Measurements from ENCODE around the gene MRPL32.

Gene MRPL32

DNA sequence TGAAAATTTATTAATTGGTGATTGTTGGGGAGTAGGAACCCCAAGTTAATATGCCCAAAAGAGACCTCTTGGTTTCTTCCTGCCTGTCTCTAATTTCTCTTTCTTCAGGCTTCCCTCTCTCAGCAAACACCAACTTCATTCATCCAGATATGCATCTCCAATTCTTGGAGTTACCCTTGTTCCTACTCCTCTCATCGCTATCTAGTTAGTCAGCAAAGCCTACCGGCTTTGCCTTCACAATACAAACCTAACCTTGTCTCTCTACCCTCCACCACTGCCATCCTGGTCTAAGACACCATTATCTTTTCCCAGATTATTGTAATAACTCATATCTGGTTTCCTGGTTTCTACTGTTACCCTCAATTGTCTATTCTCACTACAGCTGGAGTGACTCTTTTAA is 47.9 kb downstream of the MRPL32 start:
- Histone ChIP-seq H3K4me1 (ENCODE audit: control insufficient read depth, insufficient read depth, low read length) (no peaks in the 10 kb centered on the region), H3K9ac (ENCODE audit: low read depth, low read length) (no peak overlapping the region), H3K9me3 (ENCODE audit: control insufficient read depth, insufficient read depth, low read length) (no peaks in the 10 kb centered on the region), H3K36me3 (ENCODE audit: control insufficient read depth, insufficient read depth, low read length) (no peaks in the 10 kb centered on the region), H3K27me3 (ENCODE audit: control insufficient read depth, insufficient read depth, low read length) (no peaks in the 10 kb centered on the region), H3K4me3 (ENCODE audit: low read depth, low read length) (no peak overlapping the region)

DNA sequence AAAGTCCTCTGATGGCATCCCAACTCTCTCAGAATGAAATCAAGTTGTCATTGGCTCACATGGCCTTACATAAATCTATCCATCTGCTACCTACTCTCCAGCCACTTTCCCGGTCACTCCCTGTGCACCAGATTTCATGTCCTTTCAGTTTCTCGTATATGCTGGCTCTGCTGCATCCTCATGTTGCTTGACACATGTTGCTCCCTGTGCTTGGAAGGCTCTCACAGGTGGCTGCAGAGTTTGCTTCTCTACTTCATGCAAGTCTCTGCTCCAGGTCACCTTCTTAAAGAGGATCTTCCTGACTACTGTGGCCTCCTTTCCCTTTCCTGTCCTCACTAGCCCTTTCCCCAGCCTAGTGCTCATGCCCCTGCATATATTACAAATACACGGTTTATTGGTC is 48.3 kb downstream of the MRPL32 start:
- H3K4me3 ChIP-seq (ENCODE audit: low read depth, low read length) = no peak overlapping the region

DNA sequence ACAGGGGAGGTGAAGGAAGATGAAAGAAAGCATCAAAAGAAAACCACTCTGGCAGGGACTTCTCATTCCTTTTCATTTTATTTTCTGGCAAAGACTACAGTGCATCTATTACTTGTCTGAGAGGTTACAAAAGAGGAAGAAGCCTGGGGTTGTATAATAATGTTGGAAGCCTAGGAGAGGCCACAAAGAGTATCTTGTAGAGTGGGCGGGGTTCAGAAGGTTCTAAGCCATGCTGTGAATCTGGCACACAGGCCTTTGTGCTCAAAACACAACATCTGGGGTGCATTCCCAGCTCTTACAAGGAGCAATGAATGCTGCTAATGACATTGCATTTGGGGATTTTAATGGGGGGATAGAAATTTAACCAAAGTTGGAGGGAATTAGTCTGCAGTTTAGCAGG is 49.4 kb downstream of the MRPL32 start:
- Histone ChIP-seq H3K4me1 (ENCODE audit: control insufficient read depth, insufficient read depth, low read length) (no peaks in the 10 kb centered on the region), H3K27me3 (ENCODE audit: control insufficient read depth, insufficient read depth, low read length) (no peaks in the 10 kb centered on the region), H3K4me3 (ENCODE audit: low read depth, low read length) (no peak overlapping the region), H3K9ac (ENCODE audit: low read depth, low read length) (no peak overlapping the region), H3K9me3 (ENCODE audit: control insufficient read depth, insufficient read depth, low read length) (no peaks in the 10 kb centered on the region), H3K36me3 (ENCODE audit: control insufficient read depth, insufficient read depth, low read length) (no peaks in the 10 kb centered on the region)

More for the DNA sequence above, 48.3 kb downstream of the MRPL32 start:
- H3K27me3 ChIP-seq (ENCODE audit: control insufficient read depth, insufficient read depth, low read length) = no peaks in the 10 kb centered on the region
- H3K4me1 ChIP-seq (ENCODE audit: control insufficient read depth, insufficient read depth, low read length) = no peaks in the 10 kb centered on the region
- no peaks in the 10 kb centered on the region for H3K9me3 ChIP-seq (ENCODE audit: control insufficient read depth, insufficient read depth, low read length)
- H3K9ac ChIP-seq (ENCODE audit: low read depth, low read length) = no peak overlapping the region
- H3K36me3 ChIP-seq (ENCODE audit: control insufficient read depth, insufficient read depth, low read length) = no peaks in the 10 kb centered on the region

DNA sequence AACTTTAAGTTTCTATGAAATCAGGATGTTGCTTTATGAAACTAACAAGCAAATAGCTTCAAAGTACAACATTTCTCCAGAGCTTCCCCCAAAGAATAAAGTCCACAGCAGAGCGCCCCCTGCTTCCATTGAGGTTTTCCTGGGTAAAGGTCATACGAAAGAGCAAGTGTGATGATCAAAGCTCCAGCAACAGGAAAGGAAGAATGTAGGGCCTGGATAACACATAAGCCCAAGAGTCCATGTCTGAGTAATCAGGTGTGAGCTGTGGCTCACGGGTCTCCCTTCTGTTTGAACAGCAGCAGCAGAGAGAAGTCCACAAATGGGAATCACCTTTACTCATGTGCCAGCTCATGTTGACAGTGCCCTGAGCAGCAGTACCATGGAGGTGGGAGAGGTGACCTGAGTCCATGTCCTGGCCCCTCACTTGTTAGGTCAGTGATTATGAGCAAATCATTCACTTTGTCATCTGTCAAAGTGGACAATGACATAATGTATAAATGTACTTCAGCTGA is 50.5 kb downstream of the MRPL32 start:
- Histone ChIP-seq H3K27me3 (ENCODE audit: control insufficient read depth, insufficient read depth, low read length) (no peaks in the 10 kb centered on the region), H3K9ac (ENCODE audit: low read depth, low read length) (no peak overlapping the region), H3K4me3 (ENCODE audit: low read depth, low read length) (no peak overlapping the region), H3K4me1 (ENCODE audit: control insufficient read depth, insufficient read depth, low read length) (no peaks in the 10 kb centered on the region), H3K9me3 (ENCODE audit: control insufficient read depth, insufficient read depth, low read length) (no peaks in the 10 kb centered on the region), H3K36me3 (ENCODE audit: control insufficient read depth, insufficient read depth, low read length) (no peaks in the 10 kb centered on the region)

DNA sequence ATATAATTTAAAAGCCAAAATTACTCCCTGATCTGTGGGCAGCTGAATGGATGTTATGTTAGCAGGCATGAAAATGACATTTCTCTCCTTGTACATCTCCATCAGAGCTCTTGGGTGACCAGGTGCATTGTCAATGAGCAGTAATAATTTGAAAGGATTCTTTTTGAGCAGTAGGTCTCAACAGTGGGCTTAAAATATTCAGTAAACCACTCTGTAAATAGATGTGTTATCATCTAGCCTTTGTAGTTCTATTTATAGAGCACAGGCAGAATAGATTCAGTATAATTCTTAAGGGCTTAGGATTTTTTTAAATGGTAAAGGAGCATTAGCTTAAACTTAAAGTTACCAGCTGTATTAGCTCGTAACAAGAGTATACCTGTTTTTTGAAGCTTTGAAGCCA is 52.0 kb downstream of the MRPL32 start:
- H3K27me3 ChIP-seq (ENCODE audit: control insufficient read depth, insufficient read depth, low read length) = no peaks in the 10 kb centered on the region
- no peak overlapping the region for H3K9ac ChIP-seq (ENCODE audit: low read depth, low read length)
- no peaks in the 10 kb centered on the region for H3K4me1 ChIP-seq (ENCODE audit: control insufficient read depth, insufficient read depth, low read length)
- H3K36me3 ChIP-seq (ENCODE audit: control insufficient read depth, insufficient read depth, low read length) = no peaks in the 10 kb centered on the region
- no peaks in the 10 kb centered on the region for H3K9me3 ChIP-seq (ENCODE audit: control insufficient read depth, insufficient read depth, low read length)
- H3K4me3 ChIP-seq (ENCODE audit: low read depth, low read length) = no peak overlapping the region

DNA sequence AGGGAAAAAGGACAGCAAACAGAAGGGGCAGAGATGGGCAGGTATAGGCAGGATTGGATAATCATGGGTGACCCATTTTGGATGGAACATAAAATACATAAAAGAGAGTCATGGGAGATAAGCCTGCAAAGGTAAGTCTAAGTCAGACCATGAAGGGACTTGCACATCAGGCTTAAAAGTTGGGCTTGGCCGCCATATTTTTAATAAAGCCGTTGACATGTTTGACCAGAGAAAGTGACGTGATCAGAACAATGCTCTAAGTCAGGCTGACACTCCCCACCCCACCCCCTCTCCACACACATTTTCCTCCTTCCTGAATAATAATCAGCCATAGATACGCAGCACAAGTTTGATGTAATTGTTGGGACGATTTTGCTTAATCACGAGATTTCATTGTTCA is 54.0 kb downstream of the MRPL32 start:
- H3K9me3 ChIP-seq (ENCODE audit: control insufficient read depth, insufficient read depth, low read length) = no peaks in the 10 kb centered on the region
- H3K36me3 ChIP-seq (ENCODE audit: control insufficient read depth, insufficient read depth, low read length) = no peaks in the 10 kb centered on the region
- no peak overlapping the region for H3K9ac ChIP-seq (ENCODE audit: low read depth, low read length)
- H3K27me3 ChIP-seq (ENCODE audit: control insufficient read depth, insufficient read depth, low read length) = no peaks in the 10 kb centered on the region
- H3K4me1 ChIP-seq (ENCODE audit: control insufficient read depth, insufficient read depth, low read length) = no peaks in the 10 kb centered on the region
- H3K4me3 ChIP-seq (ENCODE audit: low read depth, low read length) = no peak overlapping the region

DNA sequence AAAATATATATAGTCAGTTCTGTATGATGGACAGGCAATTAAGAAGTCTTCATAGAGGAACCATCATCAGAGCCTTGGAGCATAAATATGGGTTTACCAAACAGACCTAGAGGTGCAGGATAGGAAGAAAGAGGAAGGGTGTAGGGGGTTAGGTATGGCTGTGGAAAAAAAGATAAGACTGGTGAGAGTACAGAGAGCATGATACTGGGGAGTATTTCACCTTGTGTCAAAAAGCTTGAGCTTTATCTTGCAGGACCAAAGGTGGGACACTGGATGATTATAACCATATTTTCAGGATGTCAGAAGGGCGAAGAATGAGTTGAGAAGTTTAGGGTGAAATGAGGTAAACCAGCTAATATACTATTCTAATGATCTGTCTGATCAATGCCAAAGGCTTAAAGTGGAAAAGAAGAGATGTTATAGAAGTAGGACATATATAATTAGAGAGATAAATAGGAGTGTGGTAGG is 54.6 kb downstream of the MRPL32 start:
- Histone ChIP-seq H3K9me3 (ENCODE audit: control insufficient read depth, insufficient read depth, low read length) (no peaks in the 10 kb centered on the region), H3K27me3 (ENCODE audit: control insufficient read depth, insufficient read depth, low read length) (no peaks in the 10 kb centered on the region), H3K9ac (ENCODE audit: low read depth, low read length) (no peak overlapping the region), H3K4me1 (ENCODE audit: control insufficient read depth, insufficient read depth, low read length) (peaks cover 1% of the 10 kb centered on the region), H3K4me3 (ENCODE audit: low read depth, low read length) (no peak overlapping the region), H3K36me3 (ENCODE audit: control insufficient read depth, insufficient read depth, low read length) (no peaks in the 10 kb centered on the region)

Measured in iPS-15b (cell line).